NCI-H460 (cell line): ENCODE data around the gene PHACTR3. TPM values are rescaled to one million over a fixed set of nuclear protein-coding genes. Genes with fewer than 3 reads are reported as not detected.

ENCODE experiments used
- DNase-seq: peaks from one replicate; pipeline ENCODE4 v3.0.0-alpha.2; 2016; ENCODE audit warnings: low read depth; ENCODE audit errors: extremely low read depth
- total RNA-seq: library from RNA; depleted of rRNA; stranded (reverse); fragments of >200 nt; shearing (Covaris generic); gene quantifications from 2 replicates; pipeline ENCODE4 v1.2.3, GENCODE V29; 2014

The PHACTR3 gene
- total RNA-seq, 1 experiment from 2014 or later = not detected

GRCh38 chr20:59724457-59725366 lies 120.4 kb downstream of the PHACTR3 start:
- DNase-seq = no peak

GRCh38 chr20:59725476-59726280 lies 121.3 kb downstream of the PHACTR3 start:
- no peak for DNase-seq

GRCh38 chr20:59726281-59726595 lies 121.9 kb downstream of the PHACTR3 start:
- DNase-seq = no peak

- DNase-seq = no peak
These were observed 124.5 kb downstream of the PHACTR3 start for GRCh38 chr20:59728722-59729430.

GRCh38 chr20:59729506-59729905 lies 125.2 kb downstream of the PHACTR3 start:
- no peak for DNase-seq

GRCh38 chr20:59730722-59731121 lies 126.4 kb downstream of the PHACTR3 start:
- no peak for DNase-seq

GRCh38 chr20:59731376-59731775 lies 127.0 kb downstream of the PHACTR3 start:
- DNase-seq = no peak

- no peak for DNase-seq
These were observed 129.0 kb downstream of the PHACTR3 start for GRCh38 chr20:59733351-59733750.

GRCh38 chr20:59735486-59735885 lies 131.1 kb downstream of the PHACTR3 start:
- no peak for DNase-seq

- no peak for DNase-seq
These were observed 131.6 kb downstream of the PHACTR3 start for GRCh38 chr20:59735917-59736316.

GRCh38 chr20:59736366-59736765 lies 132.0 kb downstream of the PHACTR3 start:
- no peak for DNase-seq

- no peak for DNase-seq
These were observed 132.8 kb downstream of the PHACTR3 start for GRCh38 chr20:59737073-59737666.

GRCh38 chr20:59737816-59738215 lies 133.5 kb downstream of the PHACTR3 start:
- DNase-seq = no peak

- no peak for DNase-seq
These were observed 134.5 kb downstream of the PHACTR3 start for GRCh38 chr20:59738851-59739250.

- DNase-seq = no peak
These were observed 136.3 kb downstream of the PHACTR3 start for GRCh38 chr20:59740621-59741020.

GRCh38 chr20:59741073-59741472 lies 136.7 kb downstream of the PHACTR3 start:
- DNase-seq = no peak

GRCh38 chr20:59742351-59743095 lies 138.2 kb downstream of the PHACTR3 start:
- no peak for DNase-seq

- DNase-seq = no peak
These were observed 139.0 kb downstream of the PHACTR3 start for GRCh38 chr20:59743308-59743707.

GRCh38 chr20:59743767-59744485 lies 139.6 kb downstream of the PHACTR3 start:
- DNase-seq = peak; percentile 19
